GM23248 (cell line): ENCODE results near the gene PDIK1L. TPM values are rescaled to one million over a fixed set of nuclear protein-coding genes. Genes with fewer than 3 reads are reported as not detected.

ENCODE experiments used
- DNase-seq: peaks from one replicate; pipeline ENCODE4 v3.0.0-alpha.2; 2015
- H2AFZ ChIP-seq: fragments of 200-600 bp; sonication (generic); 2 replicates; pipeline ENCODE4 v1.6.1; 2016; ENCODE audit warnings: antibody characterized with exemption
- H3F3A ChIP-seq: fragments of 200-600 bp; sonication (generic); 2 replicates; pipeline ENCODE4 v1.6.1; 2016; ENCODE audit warnings: mild to moderate bottlenecking, antibody characterized with exemption, mixed run types; ENCODE audit not compliant: insufficient read depth
- H3K27ac ChIP-seq: fragments of 200-600 bp; sonication (generic); 2 replicates; pipeline ENCODE4 v1.5.1; 2016; ENCODE audit warnings: mild to moderate bottlenecking
- H3K27me3 ChIP-seq: fragments of 200-600 bp; sonication (generic); replicated peaks from 2 replicates; pipeline ENCODE4 v1.6.1; 2016; ENCODE audit warnings: mild to moderate bottlenecking; ENCODE audit not compliant: insufficient read depth
- H3K36me3 ChIP-seq: fragments of 200-600 bp; sonication (generic); 2 replicates; pipeline ENCODE4 v1.6.1; 2016; ENCODE audit warnings: low read depth, mild to moderate bottlenecking
- H3K4me1 ChIP-seq: fragments of 200-600 bp; sonication (generic); 2 replicates; pipeline ENCODE4 v1.6.1; 2016; ENCODE audit warnings: mild to moderate bottlenecking; ENCODE audit not compliant: insufficient read depth
- H3K4me2 ChIP-seq: fragments of 200-600 bp; sonication (generic); one replicate; pipeline ENCODE4 v1.6.1; 2016; ENCODE audit warnings: mild to moderate bottlenecking; ENCODE audit not compliant: unreplicated experiment
- H3K4me3 ChIP-seq: fragments of 200-600 bp; sonication (generic); 2 replicates; pipeline ENCODE4 v1.5.1; 2016; ENCODE audit warnings: mild to moderate bottlenecking
- H3K79me2 ChIP-seq: fragments of 200-600 bp; sonication (generic); 2 replicates; pipeline ENCODE4 v1.6.1; 2016; ENCODE audit warnings: mild to moderate bottlenecking; ENCODE audit not compliant: insufficient read depth
- H3K9ac ChIP-seq: fragments of 200-600 bp; sonication (generic); 2 replicates; pipeline ENCODE4 v1.6.1; 2016; ENCODE audit warnings: mild to moderate bottlenecking
- H3K9me2 ChIP-seq: fragments of 200-600 bp; sonication (generic); 2 replicates; pipeline ENCODE4 v1.6.1; 2016; ENCODE audit warnings: mixed run types, mild to moderate bottlenecking, moderate library complexity; ENCODE audit not compliant: insufficient read depth
- H3K9me3 ChIP-seq: fragments of 200-600 bp; sonication (generic); one replicate; pipeline ENCODE4 v1.6.1; 2017; ENCODE audit warnings: low read depth
- H4K20me1 ChIP-seq: fragments of 200-600 bp; sonication (generic); 2 replicates; pipeline ENCODE4 v1.6.0; 2016; ENCODE audit not compliant: insufficient read depth
- EZH2 ChIP-seq: fragments of 200-600 bp; sonication (generic); IDR thresholded peaks from 2 replicates; pipeline ENCODE4 v1.6.1; 2018; ENCODE audit warnings: antibody characterized with exemption, mild to moderate bottlenecking; ENCODE audit not compliant: insufficient read depth, poor library complexity, severe bottlenecking
- EZH2phosphoT487 ChIP-seq: fragments of 200-600 bp; sonication (generic); IDR thresholded peaks from 2 replicates; pipeline ENCODE4 v1.6.1; 2018; ENCODE audit warnings: antibody characterized with exemption, moderate library complexity, mild to moderate bottlenecking, low read depth; ENCODE audit not compliant: insufficient read depth
- WGBS, 2 experiments: methylation state at CpG; one replicate each; pipeline ENCODE4 v1.1.6; 2015 to 2017; ENCODE audit warnings: low lambda C conversion rate in 2 of 2, low coverage in 1 of 2; ENCODE audit errors: missing lambda C conversion rate in 2 of 2; 5-methylcytosine and 5-hydroxymethylcytosine counted together
- in situ Hi-C: fragments of 300-500 bp; cut with MboI; formaldehyde crosslinking; loops from 2 replicates; pipeline ENCODE4 v1.15.0; 2020
- polyA plus RNA-seq: library from polyadenylated mRNA; unstranded; fragments of >200 nt; fragmentation: Nextera tagmentation; extraction: Ambion mirVana; gene quantifications from 2 replicates; pipeline ENCODE4 v1.2.1, GENCODE V29; 2016
- total RNA-seq: library from RNA; depleted of rRNA; stranded (reverse); fragments of >200 nt; shearing (Covaris generic); gene quantifications from 2 replicates; pipeline ENCODE4 v1.2.3, GENCODE V29; 2014

PDIK1L gene
- total and polyA plus RNA-seq, 2 experiments from 2014 or later, result 3.5 to 6.6 TPM

DNA sequence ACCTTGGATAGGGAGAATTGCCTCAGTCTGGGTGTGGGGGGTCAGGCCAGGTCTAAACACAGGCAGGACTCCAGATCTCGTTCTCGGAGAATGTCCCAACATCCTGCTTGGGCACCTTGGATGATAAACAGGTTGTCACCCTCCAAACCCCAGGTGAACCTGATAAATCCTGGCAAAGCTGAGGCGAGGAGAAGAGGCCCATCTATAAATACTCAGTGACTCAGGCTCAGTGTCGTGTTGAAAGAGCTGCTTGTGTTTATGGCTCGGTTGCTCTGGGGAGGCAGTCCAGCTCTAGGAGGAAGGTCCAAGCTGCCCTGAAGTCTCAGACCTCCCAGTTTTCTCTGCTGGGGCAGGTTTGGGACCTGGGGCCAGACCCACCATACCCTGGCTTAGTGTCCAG is 28.4 kb upstream of the PDIK1L start:
- in situ Hi-C loops, result no loop called here
- H2AFZ ChIP-seq, result no peak overlapping the region
- WGBS, 2 experiments, result 36 to 41% methylated on average over 5 of the region's 5 CpGs

DNA sequence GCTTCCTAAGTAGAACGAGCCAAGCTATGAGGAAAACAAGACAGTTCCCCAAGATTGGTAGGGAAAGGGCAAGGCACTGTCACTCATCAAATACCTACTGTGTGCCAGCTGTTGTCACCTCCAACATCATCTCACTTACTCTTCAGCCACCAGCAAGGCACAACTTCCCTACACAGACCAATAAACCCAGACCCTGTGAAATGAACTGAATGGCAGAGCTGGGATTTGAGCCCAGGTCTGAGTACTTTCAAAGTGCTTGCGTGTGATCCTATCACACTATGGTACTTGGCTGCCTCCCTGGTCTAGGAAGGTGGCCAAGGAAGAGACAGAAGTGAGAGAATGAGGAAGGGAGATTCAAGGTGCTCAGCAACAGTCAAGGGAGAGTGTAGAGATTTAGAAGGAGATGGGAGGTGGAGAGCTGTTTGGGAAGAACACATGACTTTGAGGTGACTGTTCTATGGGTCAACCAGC is 27.5 kb upstream of the PDIK1L start:
- TF ChIP-seq EZH2phosphoT487 (no peak), EZH2 (no peak)
- Histone ChIP-seq H3K9ac (no peak overlapping the region), H3F3A (no peaks in the 10 kb centered on the region), H3K36me3 (no peaks in the 10 kb centered on the region), H3K4me3 (no peak overlapping the region), H2AFZ (no peak overlapping the region), H3K4me2 (no peak overlapping the region), H4K20me1 (no peaks in the 10 kb centered on the region), H3K27me3 (peaks cover 5% of the 10 kb centered on the region), H3K79me2 (no peaks in the 10 kb centered on the region), H3K27ac (no peak overlapping the region), H3K9me2 (no peaks in the 10 kb centered on the region), H3K4me1 (no peaks in the 10 kb centered on the region), H3K9me3 (no peaks in the 10 kb centered on the region)
- DNase-seq, result peak; percentile 13
- in situ Hi-C loops, result no loop called here
- 57 to 62% methylated on average over 2 of the region's 2 CpGs for WGBS, 2 experiments

More for the DNA sequence above, 28.4 kb upstream of the PDIK1L start:
- Histone ChIP-seq H3K4me2 (no peak overlapping the region), H3K4me3 (no peak overlapping the region), H3K27me3 (peaks cover 5% of the 10 kb centered on the region), H3K79me2 (no peaks in the 10 kb centered on the region), H3K36me3 (no peaks in the 10 kb centered on the region), H4K20me1 (no peaks in the 10 kb centered on the region), H3F3A (no peaks in the 10 kb centered on the region), H3K27ac (no peak overlapping the region), H3K4me1 (no peaks in the 10 kb centered on the region), H3K9ac (no peak overlapping the region), H3K9me2 (no peaks in the 10 kb centered on the region), H3K9me3 (no peaks in the 10 kb centered on the region)
- no peak for TF ChIP-seq EZH2
- no peak for TF ChIP-seq EZH2phosphoT487
- DNase-seq, result peak; percentile 64

- in situ Hi-C loops, result no loop called here
- no peaks in the 10 kb centered on the region for H3K9me2 ChIP-seq
Observed at GRCh38 chr1:26084844-26085243, 26.8 kb upstream of the PDIK1L start.

GRCh38 chr1:26089125-26089524 is 22.5 kb upstream of the PDIK1L start:
- in situ Hi-C loops, result no loop called here
- TF ChIP-seq EZH2 (no peak), EZH2phosphoT487 (no peak)
- WGBS, 2 experiments, result 88 to 94% methylated on average over 3 of the region's 3 CpGs
- no peaks in the 10 kb centered on the region for H3K36me3 ChIP-seq
- peaks cover 43% of the 10 kb centered on the region for H3K27me3 ChIP-seq
- H3K9me2 ChIP-seq, result no peaks in the 10 kb centered on the region
- no peaks in the 10 kb centered on the region for H3K9me3 ChIP-seq
- no peaks in the 10 kb centered on the region for H3F3A ChIP-seq
- H3K4me3 ChIP-seq, result no peak overlapping the region
- no peaks in the 10 kb centered on the region for H3K4me1 ChIP-seq
- H3K27ac ChIP-seq, result no peak overlapping the region
- no peak overlapping the region for H3K4me2 ChIP-seq
- H3K9ac ChIP-seq, result no peak overlapping the region
- H3K79me2 ChIP-seq, result no peaks in the 10 kb centered on the region
- no peak overlapping the region for H2AFZ ChIP-seq
- no peak for DNase-seq
- no peaks in the 10 kb centered on the region for H4K20me1 ChIP-seq

More at GRCh38 chr1:26084844-26085243, 26.8 kb upstream of the PDIK1L start:
- Histone ChIP-seq H3K27ac (no peak overlapping the region), H3K9me3 (no peaks in the 10 kb centered on the region), H2AFZ (no peak overlapping the region), H4K20me1 (no peaks in the 10 kb centered on the region), H3K36me3 (no peaks in the 10 kb centered on the region), H3F3A (no peaks in the 10 kb centered on the region), H3K27me3 (peaks cover 5% of the 10 kb centered on the region), H3K4me2 (no peak overlapping the region), H3K9ac (no peak overlapping the region), H3K4me1 (no peaks in the 10 kb centered on the region), H3K79me2 (no peaks in the 10 kb centered on the region), H3K4me3 (no peak overlapping the region)
- no peak for TF ChIP-seq EZH2phosphoT487
- no peak for TF ChIP-seq EZH2
- no peak for DNase-seq
- 57 to 59% methylated on average over 2 of the region's 2 CpGs for WGBS, 2 experiments

DNA sequence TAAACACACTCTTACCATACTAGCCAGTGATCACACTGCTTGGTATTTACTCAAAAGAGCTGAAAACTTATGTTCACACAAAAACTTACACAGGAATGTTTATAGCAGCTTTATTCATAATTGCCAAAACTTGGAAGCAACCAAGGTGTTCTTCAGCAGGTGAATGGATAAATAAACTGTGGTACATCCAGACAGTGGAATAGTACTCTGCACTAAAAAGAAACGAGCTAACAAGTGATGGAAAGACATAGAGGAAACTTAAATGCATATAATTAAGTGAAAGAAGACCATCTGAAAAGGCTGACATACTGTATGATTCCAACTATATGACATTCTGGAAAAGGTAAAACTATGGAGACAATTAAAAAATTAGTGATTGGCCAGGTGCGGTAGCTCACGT is 20.7 kb upstream of the PDIK1L start:
- Histone ChIP-seq H3K79me2 (no peaks in the 10 kb centered on the region), H3K9ac (no peak overlapping the region), H3K4me2 (no peak overlapping the region), H3K4me1 (no peaks in the 10 kb centered on the region), H3K27me3 (peaks cover 46% of the 10 kb centered on the region), H4K20me1 (no peaks in the 10 kb centered on the region), H3K9me2 (no peaks in the 10 kb centered on the region), H3K9me3 (no peaks in the 10 kb centered on the region), H3F3A (no peaks in the 10 kb centered on the region), H3K36me3 (no peaks in the 10 kb centered on the region), H3K27ac (no peak overlapping the region), H2AFZ (no peak overlapping the region), H3K4me3 (no peak overlapping the region)
- 63 to 69% methylated on average over 3 of the region's 3 CpGs for WGBS, 2 experiments
- TF ChIP-seq EZH2phosphoT487 (no peak), EZH2 (no peak)
- in situ Hi-C loops, result no loop called here
- no peak for DNase-seq
